HG03575 (cell line): ENCODE results near the gene ETNK1.

Experiments used
- ATAC-seq: cut with Tn5 transposase; IDR thresholded peaks from one replicate; pipeline ENCODE4 v1.9.1; 2021; ENCODE audit not compliant: unreplicated experiment, insufficient number of reproducible peaks, low FRiP score; ENCODE audit errors: extremely low read depth

Gene ETNK1

DNA sequence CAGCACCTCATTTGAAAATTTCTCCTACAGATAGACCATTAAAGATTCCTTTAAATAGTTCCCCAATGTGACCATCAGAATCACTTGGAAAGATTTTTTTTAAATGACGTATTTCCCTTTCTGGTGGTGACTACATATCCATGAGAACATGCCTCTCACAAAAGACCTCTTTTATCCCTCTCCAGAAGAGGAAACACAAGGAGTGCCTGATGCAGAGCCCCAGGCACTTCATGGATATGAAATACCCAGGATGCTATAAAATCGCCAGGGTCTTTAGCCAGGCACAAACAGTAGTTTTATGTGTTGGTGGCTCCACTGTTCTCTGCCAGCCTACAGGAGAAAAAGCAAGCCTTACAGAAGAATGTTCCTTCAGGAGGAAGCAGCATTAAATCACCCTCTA is 97.1 kb downstream of the ETNK1 start:
- no peak for ATAC-seq

- no peak for ATAC-seq
These were observed 97.8 kb downstream of the ETNK1 start for GRCh38 chr12:22722779-22723178.

DNA sequence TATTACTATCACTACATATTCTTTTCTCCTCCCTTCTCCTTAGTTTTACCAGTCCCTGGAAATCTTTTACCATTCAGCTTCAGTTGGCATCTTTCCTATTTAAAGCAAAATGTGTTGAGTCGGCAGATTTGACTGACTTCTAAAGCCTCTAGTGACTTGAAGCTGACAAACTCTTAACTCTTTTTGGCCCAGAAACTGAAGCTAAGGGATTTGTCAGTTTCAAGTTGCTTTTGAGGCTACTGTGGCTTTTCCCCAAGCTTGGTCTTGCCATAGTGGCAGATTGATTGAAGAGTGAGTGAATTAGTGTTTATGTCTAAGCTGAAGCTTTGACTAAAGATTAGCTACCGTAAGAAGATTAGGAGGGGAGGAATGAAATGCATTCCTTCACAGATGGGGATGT is 104.0 kb downstream of the ETNK1 start:
- no peak for ATAC-seq

DNA sequence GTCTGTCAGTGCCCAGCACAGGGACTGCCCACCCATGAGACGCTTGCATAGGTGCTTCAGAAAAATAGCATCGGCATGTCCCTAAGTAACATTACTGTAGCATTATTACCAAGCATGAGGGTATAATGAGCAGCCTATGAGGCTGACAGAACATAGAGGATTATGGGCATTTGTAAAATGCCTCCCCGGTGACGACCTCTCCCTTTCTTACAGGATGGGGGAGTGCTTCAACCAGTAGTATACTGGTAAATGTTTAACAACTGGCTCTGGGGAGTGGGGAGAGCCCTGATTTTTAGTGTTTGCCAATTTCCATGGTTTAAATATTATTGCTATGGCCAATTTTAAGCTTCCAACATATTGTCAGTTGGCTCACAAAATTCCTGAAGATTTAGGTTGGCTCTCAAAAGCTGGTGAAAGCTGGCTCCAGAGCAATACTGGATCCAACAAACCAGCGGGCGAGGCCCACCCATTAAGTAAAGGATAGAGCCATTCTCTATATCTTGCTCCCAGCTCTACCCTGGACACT is 104.5 kb downstream of the ETNK1 start:
- no peak for ATAC-seq

- ATAC-seq, result no peak
These were observed 105.0 kb downstream of the ETNK1 start for GRCh38 chr12:22729957-22730443.

DNA sequence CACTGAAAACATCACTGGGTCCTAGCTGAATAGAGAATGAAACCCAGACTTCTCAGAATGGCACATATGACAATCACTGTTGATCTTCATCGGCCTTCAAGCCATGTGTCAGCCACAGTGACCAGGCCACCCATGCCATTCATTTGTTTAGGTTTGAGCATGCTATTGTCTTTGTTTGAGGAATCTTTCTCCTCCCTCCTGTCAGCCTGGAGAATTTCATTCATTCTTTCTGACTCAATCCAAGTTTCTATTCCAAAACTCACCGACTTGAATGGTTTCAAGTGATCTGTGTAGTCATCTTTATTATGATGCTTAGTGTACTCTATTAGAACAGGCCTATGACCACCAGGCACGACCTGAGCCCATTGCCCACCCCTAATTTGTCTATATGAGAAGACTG is 106.3 kb downstream of the ETNK1 start:
- ATAC-seq, result no peak

GRCh38 chr12:22733756-22734155 is 108.8 kb downstream of the ETNK1 start:
- ATAC-seq, result no peak

DNA sequence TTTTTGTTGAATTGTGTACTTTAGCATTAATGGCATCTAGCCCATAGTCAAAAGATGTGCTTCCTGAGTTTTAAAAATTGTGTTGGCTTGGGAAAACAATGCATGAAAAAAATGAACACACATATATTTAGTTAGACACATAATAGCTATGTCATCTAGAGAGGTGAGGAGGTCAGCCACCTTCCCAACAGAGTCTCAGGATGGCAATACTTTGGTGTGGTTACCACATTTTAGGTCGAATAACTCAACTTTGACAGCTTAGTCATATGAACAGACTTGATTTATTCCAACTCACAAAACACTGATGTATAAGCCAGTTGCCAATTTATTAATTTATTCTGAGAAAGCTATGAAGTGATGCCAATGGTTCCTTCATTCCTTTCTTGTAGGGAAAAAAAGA is 114.0 kb downstream of the ETNK1 start:
- no peak for ATAC-seq
